B cell (primary cell): ENCODE results near the gene GGNBP2. TPM values are rescaled to one million over a fixed set of nuclear protein-coding genes. Genes with fewer than 3 reads are reported as not detected.

Experiments used
- ATAC-seq: fragments of 200-7000 bp; cut with Tn5 transposase; one replicate; pipeline ENCODE4 v1.10.0; 2021; ENCODE audit warnings: low read depth, mild to moderate bottlenecking, moderate number of reproducible peaks, moderate library complexity
- CTCF ChIA-PET: fragments of 350-600 bp; sonication (Branson Sonifier 250); formaldehyde crosslinking; loops from one replicate; lab custom pipeline; 2021; ENCODE audit warnings: antibody characterized with exemption, inconsistent platforms; lab: Charles Lee
- POLR2A ChIA-PET: fragments of 350-600 bp; sonication (Branson Sonifier 250); formaldehyde crosslinking; loops from one replicate; lab custom pipeline; 2021; ENCODE audit warnings: antibody characterized with exemption; lab: Charles Lee
- DNase-seq: peaks from one replicate; pipeline ENCODE4 v3.0.0; 2013
- H2AFZ ChIP-seq: 2 replicates; pipeline ENCODE4 v1.6.1; 2012; ENCODE audit warnings: mild to moderate bottlenecking, low read depth, low read length; ENCODE audit not compliant: insufficient read depth, poor library complexity, severe bottlenecking
- H3K27ac ChIP-seq, 2 donors: 1 replicate in 1 of 2; 2 replicates in 1 of 2; pipeline ENCODE4 v1.5.1; 2012 to 2013; ENCODE audit warnings: low read length in 2 of 2, mild to moderate bottlenecking in 2 of 2, moderate library complexity in 1 of 2
- H3K27me3 ChIP-seq, 4 experiments: fragments of 200-600 bp in 1 of 4; sonication (generic) in 1 of 4; replicated peaks in 1 of 4; 1 replicate in 2 of 4; 2 replicates in 2 of 4; pipeline versions ENCODE4 v1.6.1 to v1.7.0; 2013 to 2016; ENCODE audit warnings: low read length in 3 of 4, mild to moderate bottlenecking in 2 of 4, mixed read lengths in 1 of 4, moderate library complexity in 1 of 4; ENCODE audit not compliant: insufficient read depth in 4 of 4, control insufficient read depth in 3 of 4; ENCODE audit errors: control extremely low read depth in 1 of 4
- H3K36me3 ChIP-seq, 2 experiments: replicated peaks in 1 of 2; 1 replicate in 1 of 2; 2 replicates in 1 of 2; pipeline versions ENCODE4 v1.6.1 to v1.7.1; 2013; ENCODE audit warnings: low read length in 1 of 2; ENCODE audit not compliant: insufficient read depth in 2 of 2, control insufficient read depth in 1 of 2; ENCODE audit errors: control extremely low read depth in 1 of 2, extremely low read depth in 1 of 2
- H3K4me1 ChIP-seq, 2 donors: fragments of 200-600 bp in 1 of 2; sonication (generic) in 1 of 2; 1 replicate in 1 of 2; 2 replicates in 1 of 2; pipeline versions ENCODE4 v1.5.1 to v1.6.1; 2013 to 2017; ENCODE audit warnings: low read length in 2 of 2; ENCODE audit not compliant: control insufficient read depth in 2 of 2, insufficient read depth in 2 of 2
- H3K4me2 ChIP-seq: replicated peaks from 2 replicates; pipeline ENCODE3; 2012; ENCODE audit warnings: mild to moderate bottlenecking, low read depth, low read length; ENCODE audit not compliant: poor library complexity, severe bottlenecking
- H3K4me3 ChIP-seq, 5 experiments: fragments of 200-600 bp in 1 of 5; sonication (generic) in 1 of 5; 1 replicate in 3 of 5; 2 replicates in 2 of 5; pipeline versions ENCODE4 v1.5.1 to v1.7.0; 2011 to 2016; ENCODE audit warnings: low read length in 4 of 5, mild to moderate bottlenecking in 4 of 5, low read depth in 2 of 5, control low read depth in 1 of 5, moderate library complexity in 1 of 5; ENCODE audit not compliant: insufficient read depth in 1 of 5; ENCODE audit errors: control extremely low read depth in 1 of 5, extremely low read depth in 1 of 5
- H3K79me2 ChIP-seq: fragments of 200-600 bp; sonication (generic); one replicate; pipeline ENCODE4 v1.6.0; 2016; ENCODE audit warnings: low read length; ENCODE audit not compliant: control insufficient read depth, insufficient read depth
- H3K9ac ChIP-seq: fragments of 200-600 bp; sonication (generic); 2 replicates; pipeline ENCODE4 v1.6.1; 2017; ENCODE audit warnings: mild to moderate bottlenecking, low read length, moderate library complexity
- H3K9me3 ChIP-seq, 3 donors: one replicate each; pipeline versions ENCODE4 v1.6.1 to v1.7.1; 2013; ENCODE audit warnings: low read length in 2 of 3; ENCODE audit not compliant: control insufficient read depth in 2 of 3, insufficient read depth in 1 of 3; ENCODE audit errors: control extremely low read depth in 1 of 3
- H4K20me1 ChIP-seq: 2 replicates; pipeline ENCODE4 v1.6.0; 2012; ENCODE audit warnings: mild to moderate bottlenecking, low read length; ENCODE audit not compliant: insufficient read depth, control insufficient read depth, poor library complexity, severe bottlenecking
- H3K27ac Mint-ChIP-seq: one replicate; pipeline ENCODE4 v1.8.0; 2021; ENCODE audit warnings: mixed read lengths
- H3K27me3 Mint-ChIP-seq: one replicate; pipeline ENCODE4 v1.8.0; 2021; ENCODE audit warnings: mixed read lengths
- H3K4me1 Mint-ChIP-seq: one replicate; pipeline ENCODE4 v1.8.0; 2021; ENCODE audit warnings: mixed read lengths
- H3K4me3 Mint-ChIP-seq: one replicate; pipeline ENCODE4 v1.8.0; 2021; ENCODE audit warnings: mixed read lengths
- H3K9me3 Mint-ChIP-seq: one replicate; pipeline ENCODE4 v1.8.0; 2022; ENCODE audit warnings: mixed read lengths; ENCODE audit not compliant: insufficient read depth
- CTCF ChIP-seq: fragments of 200-600 bp; IDR thresholded peaks from one replicate; pipeline ENCODE4 v1.8.0; 2022; ENCODE audit warnings: antibody characterized with exemption, mild to moderate bottlenecking
- EZH2 ChIP-seq: IDR thresholded peaks from 2 replicates; pipeline ENCODE4 v1.6.1; 2012; ENCODE audit warnings: borderline replicate concordance, low read depth, mild to moderate bottlenecking, moderate library complexity, low read length; ENCODE audit not compliant: insufficient read depth, poor library complexity, severe bottlenecking
- WGBS: methylation state at CpG from one replicate; pipeline ENCODE4 v1.1.5; 2013; ENCODE audit warnings: missing lambda C conversion rate; ENCODE audit not compliant: insufficient coverage; 5-methylcytosine and 5-hydroxymethylcytosine counted together
- intact Hi-C: fragments of 100-400 bp; cut with micrococcal nuclease; formaldehyde crosslinking; loops from one replicate; pipeline ENCODE4 v1.10.0; 2022
- polyA plus RNA-seq: library from polyadenylated mRNA; depleted of rRNA; stranded (reverse); fragments of >200 nt; gene quantifications from 2 replicates; pipeline ENCODE4 v1.2.3, GENCODE V29; 2012
- total RNA-seq, 2 donors: library from RNA; stranded (reverse); fragments of 120-200 nt in 1 of 2; gene quantifications; 1 replicate in 1 of 2; 2 replicates in 1 of 2; pipeline versions ENCODE4 v1.2.3 to v1.2.4, GENCODE V29; 2013 to 2022

GGNBP2 gene
- total and polyA plus RNA-seq, 2 donors (not counting 1 experiment from before 2014, with no cell fraction given) = 107 to 137 TPM

- no peak overlapping the region for H3K4me3 Mint-ChIP-seq
- CTCF ChIA-PET = interaction anchor here (2.3 to 10.1 kb wide), 3 partner anchors 124 to 609 kb away, joined by 7 to 150 read pairs (median 24); no protein-coding TSS in a partner anchor
- no peaks in the 10 kb centered on the region for H3K36me3 ChIP-seq
These were observed 86.3 kb downstream of the GGNBP2 start for GRCh38 chr17:36631022-36631421.

More at GRCh38 chr17:36631022-36631421, 86.3 kb downstream of the GGNBP2 start:
- no peaks in the 10 kb centered on the region for H3K79me2 ChIP-seq
- no peaks in the 10 kb centered on the region for H3K4me1 ChIP-seq
- no peak overlapping the region for H3K9ac ChIP-seq
- H4K20me1 ChIP-seq = no peaks in the 10 kb centered on the region
- POLR2A ChIA-PET = no interaction called here
- intact Hi-C loops = no loop called here
- Mint-ChIP-seq H3K27me3 (peaks cover 15% of the 10 kb centered on the region), H3K27ac (no peak overlapping the region), H3K9me3 (no peaks in the 10 kb centered on the region), H3K4me1 (no peaks in the 10 kb centered on the region)
- H3K27ac ChIP-seq = no peak overlapping the region
- no peak overlapping the region for H3K4me2 ChIP-seq
- ATAC-seq (no peak), DNase-seq (no peak)
- no peak overlapping the region for H2AFZ ChIP-seq
- no peaks in the 10 kb centered on the region for H3K9me3 ChIP-seq
- H3K4me3 ChIP-seq = no peak overlapping the region
- 96% methylated on average over 3 of the region's 4 CpGs for WGBS
- no peak for TF ChIP-seq EZH2
- no peak for TF ChIP-seq CTCF
- H3K27me3 ChIP-seq = peaks cover 0 to 5% (median 2%) of the 10 kb centered on the region in 4 experiments
